Parathyroid adenoma (tissue), 2 donors: ENCODE data around the gene MFAP1.

Experiments
- H2AFZ ChIP-seq: fragments of 300-600 bp; sonication (generic); one replicate; pipeline ENCODE4 v1.7.0; 2017; ENCODE audit warnings: antibody characterized with exemption, mild to moderate bottlenecking
- H3K27ac ChIP-seq: fragments of 300-600 bp; sonication (generic); one replicate; pipeline ENCODE4 v1.7.0; 2017
- H3K27me3 ChIP-seq: fragments of 300-600 bp; sonication (generic); one replicate; pipeline ENCODE4 v1.7.0; 2017; ENCODE audit warnings: low read length; ENCODE audit not compliant: control insufficient read depth, insufficient read depth
- H3K36me3 ChIP-seq: fragments of 300-600 bp; sonication (generic); one replicate; pipeline ENCODE4 v1.7.0; 2017; ENCODE audit warnings: low read length; ENCODE audit not compliant: control insufficient read depth, insufficient read depth
- H3K4me1 ChIP-seq: fragments of 300-600 bp; sonication (generic); one replicate; pipeline ENCODE4 v1.7.0; 2017; ENCODE audit warnings: control low read depth
- H3K4me2 ChIP-seq: fragments of 300-600 bp; sonication (generic); one replicate; pipeline ENCODE4 v1.7.0; 2017; ENCODE audit warnings: low read length
- H3K4me3 ChIP-seq: fragments of 300-600 bp; sonication (generic); one replicate; pipeline ENCODE4 v1.7.0; 2017; ENCODE audit warnings: low read depth, low read length
- H3K79me2 ChIP-seq: fragments of 300-600 bp; sonication (generic); one replicate; pipeline ENCODE4 v1.7.0; 2017; ENCODE audit warnings: control low read depth
- H3K9ac ChIP-seq: fragments of 300-600 bp; sonication (generic); one replicate; pipeline ENCODE4 v1.7.0; 2017; ENCODE audit warnings: mild to moderate bottlenecking
- H3K9me3 ChIP-seq: fragments of 300-600 bp; sonication (generic); one replicate; pipeline ENCODE4 v1.7.0; 2017; ENCODE audit warnings: low read length; ENCODE audit not compliant: control insufficient read depth
- CTCF ChIP-seq: fragments of 300-600 bp; sonication (generic); IDR thresholded peaks from one replicate; pipeline ENCODE4 v1.7.0; 2017; ENCODE audit warnings: antibody characterized with exemption, mild to moderate bottlenecking
- donor health status: primary hyperparathyroidism.

Gene MFAP1

DNA sequence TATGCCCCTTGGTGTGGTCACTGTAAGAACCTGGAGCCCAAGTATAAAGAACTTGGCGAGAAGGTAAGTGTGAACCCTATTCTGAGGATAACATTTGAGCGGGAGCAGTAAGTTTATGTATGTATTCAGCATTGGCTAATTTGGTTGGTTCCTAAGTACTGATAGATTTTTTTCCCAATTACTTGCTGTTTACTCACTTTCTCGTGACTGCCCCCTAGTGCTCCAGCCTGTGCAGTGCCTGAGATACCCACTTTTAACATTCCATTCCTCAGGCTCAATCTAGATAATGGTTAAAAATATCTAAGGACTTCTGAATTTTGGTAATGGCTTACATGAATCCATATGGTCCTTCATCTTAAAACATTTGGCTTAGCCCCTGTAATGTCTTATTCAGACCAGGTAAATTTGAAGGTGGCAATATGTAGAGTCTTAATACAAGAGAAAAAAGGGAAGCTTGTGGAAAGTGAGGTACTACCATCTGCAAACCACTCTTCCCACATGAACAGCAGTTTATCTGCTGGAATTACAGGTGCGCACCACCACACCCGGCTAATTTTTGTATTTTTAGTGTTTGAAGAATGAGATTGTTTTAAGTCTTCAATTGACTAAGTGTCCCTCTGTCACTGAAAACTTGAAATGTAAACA lies 54.8 kb downstream of the MFAP1 start:
- H3K36me3 ChIP-seq: no peaks in the 10 kb centered on the region
- H3K27ac ChIP-seq: no peak overlapping the region
- no peaks in the 10 kb centered on the region for H3K4me1 ChIP-seq
- H3K4me3 ChIP-seq: no peak overlapping the region
- no peaks in the 10 kb centered on the region for H3K27me3 ChIP-seq
- no peaks in the 10 kb centered on the region for H3K79me2 ChIP-seq
- no peak overlapping the region for H3K9ac ChIP-seq
- H3K9me3 ChIP-seq: no peaks in the 10 kb centered on the region
- no peak overlapping the region for H2AFZ ChIP-seq
- TF ChIP-seq CTCF: peak; percentile 59
- no peak overlapping the region for H3K4me2 ChIP-seq

- Histone ChIP-seq H3K79me2 (no peaks in the 10 kb centered on the region), H3K9ac (no peak overlapping the region), H3K27ac (no peak overlapping the region), H3K27me3 (no peaks in the 10 kb centered on the region), H3K36me3 (no peaks in the 10 kb centered on the region), H3K9me3 (no peaks in the 10 kb centered on the region), H3K4me3 (no peak overlapping the region), H3K4me1 (no peaks in the 10 kb centered on the region), H2AFZ (no peak overlapping the region), H3K4me2 (no peak overlapping the region)
- TF ChIP-seq CTCF: no peak
Measured at GRCh38 chr15:43763819-43764446, 60.6 kb downstream of the MFAP1 start.

DNA sequence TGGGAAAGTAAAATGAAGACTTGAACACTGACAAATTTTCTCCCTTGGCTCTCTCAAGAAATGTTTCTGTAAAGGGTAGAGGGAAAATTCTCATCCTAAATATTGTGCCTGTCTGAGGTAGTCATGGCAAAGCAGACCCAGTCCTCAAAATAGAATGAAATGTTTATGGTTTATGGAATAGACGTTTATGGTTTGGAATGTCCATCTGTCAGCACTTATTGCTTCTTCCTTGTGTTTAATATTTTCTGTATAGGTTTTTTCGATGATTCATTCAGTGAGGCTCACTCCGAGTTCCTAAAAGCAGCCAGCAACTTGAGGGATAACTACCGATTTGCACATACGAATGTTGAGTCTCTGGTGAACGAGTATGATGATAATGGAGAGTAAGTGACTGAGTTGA lies 61.7 kb downstream of the MFAP1 start:
- Histone ChIP-seq H2AFZ (no peak overlapping the region), H3K27ac (no peak overlapping the region), H3K4me3 (no peak overlapping the region), H3K4me2 (no peak overlapping the region), H3K4me1 (no peaks in the 10 kb centered on the region), H3K36me3 (no peaks in the 10 kb centered on the region), H3K9me3 (no peaks in the 10 kb centered on the region), H3K9ac (no peak overlapping the region), H3K27me3 (no peaks in the 10 kb centered on the region), H3K79me2 (no peaks in the 10 kb centered on the region)
- TF ChIP-seq CTCF: no peak
